ENCODE results near the gene RELA.
"Not testable (repeated sequence)": the region's sequence is repeated elsewhere in the genome, so short reads cannot be mapped to it uniquely, and the experiment has no call there.

Gene RELA

DNA sequence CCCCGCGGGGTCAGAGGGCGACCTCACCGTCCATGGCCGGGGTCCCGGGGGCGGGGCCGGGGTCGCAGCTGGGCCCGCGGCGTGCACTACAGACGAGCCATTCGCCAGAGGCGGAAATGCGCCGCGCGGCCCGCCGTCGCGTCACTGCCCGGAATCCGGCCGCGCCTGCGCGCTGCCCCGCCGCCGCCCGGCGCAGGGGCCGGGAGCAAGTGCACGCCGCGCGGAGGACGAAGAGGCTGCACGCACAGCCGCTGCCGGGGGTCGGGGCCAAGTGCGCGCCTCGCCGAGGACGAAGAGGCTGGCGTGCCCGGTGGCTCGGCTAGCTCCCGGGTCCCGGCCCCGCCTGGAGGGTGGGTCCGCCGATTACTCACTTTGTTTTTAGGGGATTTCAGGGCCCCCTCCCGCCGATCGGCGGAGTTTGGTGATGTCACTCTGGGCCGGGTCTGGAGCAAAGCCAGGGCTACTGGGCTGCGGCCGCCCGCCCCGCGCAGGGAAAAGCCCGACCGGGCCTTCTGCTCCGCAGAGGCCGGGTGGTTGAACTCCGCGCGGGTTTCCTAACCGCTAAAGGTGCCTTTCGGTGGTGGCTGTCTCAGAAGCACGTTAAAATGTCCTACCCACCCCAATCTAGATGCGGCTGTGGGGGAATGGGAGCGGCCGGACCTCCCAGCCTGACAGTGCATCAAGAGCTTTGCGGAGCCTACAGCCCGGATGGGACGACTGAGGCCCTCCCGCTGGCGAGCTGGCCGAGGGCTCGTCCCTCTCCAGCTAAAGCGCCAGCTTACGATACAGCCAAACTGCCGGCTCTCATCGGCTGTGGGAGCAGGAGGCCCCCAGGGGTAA lies at the start of gene RELA:
Gene RELA (minus strand): TSS at position 118 of the 840 bp plus-strand sequence. CDS start 84 bp downstream, at position 34.
- Histone ChIP-seq H3K4me3 (peak within 1 kb of the TSS; percentile 69 to 97 (median 81)), H3K27ac (peak within 1 kb of the TSS; percentile 92 to 100 (median 98))

DNA sequence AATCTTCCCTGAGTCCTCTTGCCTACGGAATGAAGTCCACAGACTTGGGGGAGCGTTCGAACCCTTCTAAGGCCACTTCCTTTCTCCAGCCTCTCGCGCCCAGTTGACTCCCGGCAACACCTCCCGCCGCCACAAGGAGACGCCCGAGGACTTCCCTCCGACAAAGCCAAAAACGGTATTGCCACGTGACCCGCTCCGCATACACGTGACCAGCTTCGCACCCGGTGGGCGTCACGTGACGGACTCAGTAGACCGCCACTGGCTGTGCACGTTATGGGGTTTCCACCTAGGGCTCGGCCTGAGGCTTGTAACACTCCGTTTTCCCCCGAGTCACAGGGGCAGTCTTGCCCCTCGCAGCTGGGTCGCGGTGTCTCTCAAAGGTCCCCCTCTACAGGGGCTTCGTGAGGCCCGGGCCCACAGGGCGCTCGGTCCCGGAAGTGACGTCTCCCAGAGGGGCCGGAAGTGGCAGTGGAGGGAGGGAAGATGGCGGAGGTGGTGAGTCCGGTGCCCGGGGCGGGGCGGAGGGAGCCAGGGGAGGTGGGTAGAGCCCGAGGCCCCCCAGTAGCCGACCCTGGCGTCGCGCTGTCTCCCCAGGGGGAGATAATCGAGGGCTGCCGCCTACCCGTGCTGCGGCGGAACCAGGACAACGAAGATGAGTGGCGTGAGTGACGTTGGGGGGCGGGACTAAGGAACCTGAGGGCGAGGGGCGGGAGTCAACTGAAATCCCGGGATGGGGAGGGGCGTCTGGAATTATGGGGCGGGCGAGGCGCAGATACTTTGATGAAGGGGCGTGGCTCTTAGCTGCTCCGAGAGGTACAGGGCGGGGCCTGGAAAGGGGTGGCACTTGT lies 49.3 kb upstream of the RELA start, which contains the start of gene KAT5:
Gene KAT5 (plus strand): TSS at position 468 of the 848 bp plus-strand sequence. CDS start 16 bp downstream, at position 484.
- Histone ChIP-seq H3K27ac (peak within 1 kb of the TSS; percentile 77 to 100 (median 99)), H3K4me3 (peak within 1 kb of the TSS; percentile 51 to 69 (median 57))

DNA sequence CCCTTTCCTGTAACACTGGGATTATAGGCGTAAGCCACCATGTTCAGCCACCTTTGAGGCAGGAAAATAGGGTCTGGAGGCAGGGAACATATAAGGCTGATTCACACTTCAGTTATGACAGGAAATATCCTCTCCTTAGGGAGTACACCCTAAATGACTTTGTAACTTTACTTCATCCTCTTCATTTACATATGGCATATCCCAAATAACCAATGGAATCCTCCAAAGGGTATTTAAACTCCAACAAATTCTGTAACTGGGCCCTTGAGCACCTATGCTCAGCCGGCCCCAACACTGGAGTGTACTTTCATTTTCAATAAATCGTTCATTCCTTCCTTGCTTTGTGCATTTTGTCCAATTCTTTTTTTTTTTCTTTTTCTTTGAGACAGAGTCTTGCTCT lies 47.7 kb upstream of the RELA start:
- Histone ChIP-seq H3K27ac (peak overlapping the region in 3 of 21 experiments; percentile 98 to 100 (median 98)), H3K4me3 (no peak overlapping the region)

GRCh38 chr11:65709661-65710060 lies 46.9 kb upstream of the RELA start:
- no peak overlapping the region for H3K4me3 ChIP-seq
- no peak overlapping the region for H3K27ac ChIP-seq

GRCh38 chr11:65708451-65708850 lies 45.7 kb upstream of the RELA start:
- no peak overlapping the region for H3K4me3 ChIP-seq
- no peak overlapping the region for H3K27ac ChIP-seq

GRCh38 chr11:65707002-65707401 lies 44.3 kb upstream of the RELA start:
- not testable (repeated sequence) for H3K27ac ChIP-seq

GRCh38 chr11:65706303-65706763 lies 43.6 kb upstream of the RELA start:
- not testable (repeated sequence) for H3K4me3 ChIP-seq, H3K27ac ChIP-seq

More at GRCh38 chr11:65707002-65707401, 44.3 kb upstream of the RELA start:
- not testable (repeated sequence) for H3K4me3 ChIP-seq

GRCh38 chr11:65703846-65704245 lies 41.1 kb upstream of the RELA start:
- H3K27ac ChIP-seq, result no peak overlapping the region
- no peak overlapping the region for H3K4me3 ChIP-seq

DNA sequence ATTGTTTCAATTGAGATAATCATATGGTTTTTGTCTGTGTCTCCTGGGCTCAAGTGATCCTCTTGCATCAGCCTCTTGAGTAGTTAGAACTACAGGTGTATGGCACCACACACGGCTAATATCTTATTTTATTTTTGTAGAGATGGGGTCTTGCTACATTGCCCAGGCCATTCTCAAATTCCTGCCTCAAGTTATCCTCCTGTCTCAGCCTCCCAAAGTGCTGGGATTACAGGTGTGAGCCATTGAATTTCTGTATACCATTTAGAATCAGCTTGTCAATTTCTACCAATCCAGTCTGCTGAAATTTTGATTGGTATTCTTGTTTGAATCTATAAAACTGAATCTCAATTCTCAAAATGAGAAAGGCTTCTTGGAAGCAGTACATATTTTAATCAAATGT lies 39.0 kb upstream of the RELA start:
- Histone ChIP-seq H3K4me3 (no peak overlapping the region), H3K27ac (no peak overlapping the region)

DNA sequence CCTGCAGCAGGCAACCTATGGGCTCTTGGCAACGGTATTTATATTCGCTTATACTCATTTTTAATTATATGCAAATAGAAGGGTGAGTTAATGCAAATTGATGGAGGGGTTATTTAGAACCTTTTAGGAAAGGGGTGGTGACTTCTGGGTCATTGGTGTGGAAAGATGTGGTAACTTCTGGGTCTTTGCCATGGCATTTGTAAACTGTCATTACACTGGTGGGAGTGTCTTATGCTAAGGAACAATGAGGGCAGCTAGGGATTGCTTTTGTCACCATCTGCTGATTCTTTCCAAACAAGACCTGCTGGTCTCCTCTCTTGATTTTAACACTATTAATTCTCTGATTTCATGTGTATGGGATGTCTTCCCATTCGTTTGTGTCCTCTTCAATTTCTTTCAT lies 37.7 kb upstream of the RELA start:
- Histone ChIP-seq H3K27ac (no peak overlapping the region), H3K4me3 (no peak overlapping the region)

DNA sequence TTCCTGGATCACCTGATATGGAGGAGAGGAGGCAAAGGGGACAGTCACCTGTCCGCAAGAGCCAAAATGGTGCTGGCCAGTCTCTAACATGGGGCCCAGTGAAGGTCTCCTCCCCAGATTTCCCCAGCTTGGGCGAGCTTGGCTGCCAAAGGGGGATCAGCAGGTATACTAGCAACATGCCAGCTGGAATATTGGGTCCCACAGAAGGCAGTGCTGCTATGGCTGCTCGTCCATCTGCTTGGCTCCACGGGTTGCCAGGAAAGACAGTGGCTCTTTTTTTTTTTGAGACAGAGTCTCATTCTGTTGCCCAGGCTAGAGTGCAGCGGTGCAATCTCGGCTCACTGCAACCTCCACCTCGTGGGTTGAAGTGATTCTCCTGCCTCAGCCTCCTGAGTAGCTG lies 36.6 kb upstream of the RELA start:
- Histone ChIP-seq H3K27ac (no peak overlapping the region), H3K4me3 (no peak overlapping the region)

DNA sequence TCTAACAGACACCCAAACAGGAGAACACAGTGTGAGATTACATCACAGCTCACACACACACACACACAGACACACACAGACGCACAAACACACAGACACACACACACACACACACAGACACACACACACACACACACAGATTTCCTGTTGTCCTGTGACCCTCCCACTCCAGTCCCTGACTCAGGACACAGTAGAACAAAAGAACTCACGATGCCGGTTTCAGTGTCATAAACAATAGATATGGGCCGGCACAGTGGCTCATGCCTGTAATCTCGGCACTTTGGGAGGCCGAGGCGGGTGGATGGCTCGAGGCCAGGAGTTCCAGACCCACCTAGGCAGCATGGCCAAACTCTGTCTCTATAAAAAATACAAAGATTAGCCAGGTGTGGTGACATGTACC lies 35.5 kb upstream of the RELA start:
- no peak overlapping the region for H3K27ac ChIP-seq
- H3K4me3 ChIP-seq, result no peak overlapping the region

- H3K27ac ChIP-seq, result no peak overlapping the region
- no peak overlapping the region for H3K4me3 ChIP-seq
Measured at GRCh38 chr11:65696802-65697552, 34.3 kb upstream of the RELA start.

DNA sequence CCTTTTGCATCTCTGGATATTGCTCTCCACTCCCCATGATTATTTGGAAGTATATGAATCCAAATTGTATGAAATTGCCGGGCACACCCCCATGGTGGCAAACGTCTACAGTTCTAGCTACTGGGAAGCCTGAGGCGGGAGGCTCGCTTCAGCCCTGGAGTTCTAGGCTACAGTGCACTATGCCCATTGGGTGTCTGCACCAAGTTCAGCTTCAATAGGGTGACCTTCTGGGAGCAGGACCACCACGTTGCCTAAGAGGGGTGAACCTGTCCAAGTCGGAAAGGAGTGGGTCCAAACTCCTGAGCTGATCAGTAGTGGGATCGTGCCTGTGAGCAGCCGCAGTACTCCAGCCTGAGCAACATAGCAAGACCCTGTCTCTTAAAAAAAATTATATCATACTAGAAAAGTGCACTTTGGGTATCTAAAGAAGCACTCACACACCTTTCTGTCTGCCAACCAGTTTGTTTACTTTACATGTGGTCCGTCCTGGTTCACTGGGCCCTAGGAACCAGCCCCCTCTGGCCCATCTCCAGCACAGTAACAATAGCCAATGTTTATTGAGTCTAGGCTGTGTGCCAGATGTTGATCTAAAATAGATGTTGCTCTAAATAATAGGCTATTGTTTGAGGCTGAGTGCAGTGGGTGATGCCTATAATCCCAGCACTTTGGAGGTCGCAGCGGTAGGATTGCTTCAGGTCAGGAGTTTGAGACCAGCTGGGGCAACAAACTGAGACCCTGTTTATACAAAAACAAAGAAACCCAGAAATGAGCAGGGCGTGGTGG lies 32.9 kb upstream of the RELA start:
- Histone ChIP-seq H3K27ac (no peak overlapping the region), H3K4me3 (no peak overlapping the region)

- H3K4me3 ChIP-seq, result no peak overlapping the region
- H3K27ac ChIP-seq, result peak overlapping the region in 1 of 21 experiments; percentile 41
Measured at GRCh38 chr11:65692367-65692766, 29.7 kb upstream of the RELA start.

DNA sequence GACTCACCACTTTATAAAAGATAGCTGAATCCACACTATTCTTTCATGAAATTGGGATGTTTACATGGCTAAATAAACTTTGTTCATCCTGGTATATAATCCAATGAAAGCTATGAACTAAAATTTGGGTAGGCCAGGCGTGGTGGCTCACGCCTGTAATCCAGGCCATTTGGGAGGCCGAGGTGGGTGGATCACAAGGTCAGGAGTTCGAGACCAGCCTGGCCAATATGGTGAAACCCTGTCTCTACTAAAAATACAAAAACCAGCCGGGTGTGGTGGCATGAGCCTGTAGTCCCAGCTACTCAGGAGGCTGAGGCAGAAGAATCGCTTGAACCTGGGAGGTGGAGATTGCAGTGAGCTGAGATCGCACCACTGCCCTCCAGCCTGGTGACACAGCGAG lies 29.1 kb upstream of the RELA start:
- H3K4me3 ChIP-seq, result not testable (repeated sequence)
- H3K27ac ChIP-seq, result peak overlapping the region in 1 of 21 experiments; percentile 41

DNA sequence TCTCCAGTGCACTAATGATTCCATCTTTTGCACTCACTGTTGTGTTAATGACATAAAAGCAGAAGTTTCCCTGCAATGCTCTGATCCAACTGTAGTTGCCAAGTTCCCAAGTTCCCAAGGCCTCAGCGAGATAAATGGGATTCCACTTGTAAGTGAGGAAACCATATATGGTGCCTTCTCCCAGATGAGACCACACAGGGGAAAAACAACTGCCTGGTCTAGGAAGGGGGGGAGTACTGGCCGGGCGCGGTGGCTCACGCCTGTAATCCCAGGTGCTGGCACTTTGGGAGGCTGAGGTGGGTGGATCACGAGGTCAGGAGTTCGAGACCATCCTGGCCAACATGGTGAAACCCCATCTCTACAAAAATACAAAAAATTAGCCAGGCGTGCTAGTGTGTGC lies 23.3 kb upstream of the RELA start:
- H3K27ac ChIP-seq, result no peak overlapping the region

GRCh38 chr11:65683480-65683879 lies 20.8 kb upstream of the RELA start:
- H3K4me3 ChIP-seq, H3K27ac ChIP-seq: not testable (repeated sequence)

More for the DNA sequence above, 23.3 kb upstream of the RELA start:
- H3K4me3 ChIP-seq, result no peak overlapping the region

GRCh38 chr11:65680192-65680743 lies 17.6 kb upstream of the RELA start:
- H3K27ac ChIP-seq, result no peak overlapping the region
- H3K4me3 ChIP-seq, result no peak overlapping the region

Data from skin epidermis (tissue), 12 donors.